ENCODE measurements around the gene ZNF606.

ZNF606 gene

GRCh38 chr19:58002384-58003173, at the start of gene ZNF606:
TSS of gene ZNF606 (minus strand) at chr19:58002820. CDS start at chr19:58001319, 1,501 bp downstream.
- peak; percentile 58 to 65 for DNase-seq (ENCODE audit: low read depth in 2 of 2)

DNA sequence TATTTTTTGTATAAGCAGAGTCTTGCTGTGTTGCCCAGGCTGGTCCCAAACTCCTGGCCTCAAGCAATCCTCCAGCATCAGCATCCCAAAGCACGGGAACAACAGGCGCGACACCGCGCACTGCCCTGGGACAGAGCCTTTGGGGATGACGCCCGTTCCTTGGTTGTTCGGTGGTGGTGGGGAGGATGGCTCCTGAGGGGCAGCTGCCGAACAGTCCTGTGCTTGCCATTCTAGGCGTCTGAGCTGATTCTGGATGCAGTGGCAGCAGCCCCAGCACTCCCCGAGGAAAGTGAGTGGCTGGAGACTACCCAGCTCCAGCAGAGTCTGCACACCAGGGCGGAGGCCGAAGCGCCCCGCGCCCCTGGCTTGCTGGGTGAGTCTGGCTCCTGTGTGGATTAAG, 49.6 kb upstream of the ZNF606 start:
- no peak for DNase-seq (ENCODE audit: low read depth in 2 of 2)

- DNase-seq (ENCODE audit: low read depth in 2 of 2) = no peak
These were observed 45.1 kb upstream of the ZNF606 start for GRCh38 chr19:58047672-58048071.

DNA sequence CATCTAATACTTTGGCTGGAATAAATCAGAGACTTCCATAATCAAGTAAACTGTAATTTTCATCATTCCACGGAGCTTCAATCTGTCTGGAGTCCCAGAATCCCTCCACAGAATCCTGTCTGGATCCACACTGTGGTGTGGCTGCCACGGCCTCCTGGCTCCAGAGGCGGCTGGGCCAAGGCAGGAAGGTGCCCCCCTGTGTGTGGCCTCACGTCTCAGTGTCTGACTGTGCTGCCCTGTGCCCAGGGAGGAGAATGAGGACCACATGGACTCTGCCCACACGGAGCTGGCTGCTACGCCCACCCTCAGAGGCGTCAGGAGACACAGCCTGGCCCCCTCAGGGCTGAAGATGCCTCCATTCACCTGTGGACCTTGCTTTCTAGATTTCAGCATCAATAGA, 44.2 kb upstream of the ZNF606 start:
- no peak for DNase-seq (ENCODE audit: low read depth in 2 of 2)

DNA sequence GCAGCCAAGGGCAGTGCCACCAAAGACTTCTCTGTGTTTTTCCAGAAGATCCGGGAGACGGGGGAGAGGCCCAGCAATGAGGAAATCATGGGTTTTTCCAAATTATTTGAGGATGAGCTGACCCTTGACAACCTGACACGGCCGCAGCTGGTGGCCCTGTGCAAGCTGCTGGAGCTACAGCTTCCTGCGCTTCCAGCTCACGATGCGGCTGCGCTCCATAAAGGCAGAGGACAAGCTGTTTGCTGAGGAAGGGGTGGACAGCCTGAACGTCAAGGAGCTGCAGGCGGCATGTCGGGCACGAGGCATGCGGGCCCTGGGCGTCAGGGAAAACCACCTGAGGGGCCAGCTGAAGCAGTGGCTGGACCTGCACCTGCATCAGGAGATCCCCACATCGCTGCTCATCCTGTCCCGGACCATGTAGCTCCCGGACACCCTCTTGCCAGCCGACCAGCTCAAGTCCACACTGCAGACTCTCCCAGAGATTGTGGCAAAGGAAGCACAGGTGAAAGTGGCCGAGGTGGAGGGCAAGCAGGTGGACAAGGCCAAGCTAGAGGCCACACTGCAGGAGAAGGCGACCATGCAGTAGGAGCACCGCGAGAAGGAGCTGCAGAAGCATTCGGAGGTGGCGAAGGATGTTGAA, 42.9 kb upstream of the ZNF606 start:
- DNase-seq (ENCODE audit: low read depth in 2 of 2) = no peak

- DNase-seq (ENCODE audit: low read depth in 2 of 2) = no peak
These were observed 42.3 kb upstream of the ZNF606 start for GRCh38 chr19:58044886-58045285.

DNA sequence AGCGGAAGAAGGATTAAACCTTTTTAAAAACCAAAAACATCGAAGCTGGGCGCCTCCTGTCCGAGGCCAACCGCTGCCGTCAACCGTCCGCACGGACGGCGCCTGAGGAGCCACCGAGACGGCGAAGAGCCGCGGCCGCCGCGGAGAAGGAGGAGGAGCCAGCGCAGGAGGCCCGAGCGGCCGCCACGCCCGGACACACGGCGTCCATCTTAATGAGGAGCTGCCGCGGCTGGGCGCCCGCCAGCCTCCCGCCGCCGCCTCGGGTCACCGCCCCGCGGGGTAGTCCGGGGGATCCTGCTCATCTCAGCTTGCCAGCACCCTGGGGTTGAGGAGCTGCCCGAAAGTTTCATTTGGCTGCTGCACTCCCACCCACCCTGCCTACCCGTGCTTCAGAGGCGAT, 41.8 kb upstream of the ZNF606 start:
- DNase-seq (ENCODE audit: low read depth in 2 of 2) = no peak

- no peak for DNase-seq (ENCODE audit: low read depth in 2 of 2)
These were observed 40.1 kb upstream of the ZNF606 start for GRCh38 chr19:58042495-58043340.

- no peak for DNase-seq (ENCODE audit: low read depth in 2 of 2)
These were observed 38.3 kb upstream of the ZNF606 start for GRCh38 chr19:58040751-58041525.

GRCh38 chr19:58038688-58039204, 36.1 kb upstream of the ZNF606 start:
- no peak for DNase-seq (ENCODE audit: low read depth in 2 of 2)

DNA sequence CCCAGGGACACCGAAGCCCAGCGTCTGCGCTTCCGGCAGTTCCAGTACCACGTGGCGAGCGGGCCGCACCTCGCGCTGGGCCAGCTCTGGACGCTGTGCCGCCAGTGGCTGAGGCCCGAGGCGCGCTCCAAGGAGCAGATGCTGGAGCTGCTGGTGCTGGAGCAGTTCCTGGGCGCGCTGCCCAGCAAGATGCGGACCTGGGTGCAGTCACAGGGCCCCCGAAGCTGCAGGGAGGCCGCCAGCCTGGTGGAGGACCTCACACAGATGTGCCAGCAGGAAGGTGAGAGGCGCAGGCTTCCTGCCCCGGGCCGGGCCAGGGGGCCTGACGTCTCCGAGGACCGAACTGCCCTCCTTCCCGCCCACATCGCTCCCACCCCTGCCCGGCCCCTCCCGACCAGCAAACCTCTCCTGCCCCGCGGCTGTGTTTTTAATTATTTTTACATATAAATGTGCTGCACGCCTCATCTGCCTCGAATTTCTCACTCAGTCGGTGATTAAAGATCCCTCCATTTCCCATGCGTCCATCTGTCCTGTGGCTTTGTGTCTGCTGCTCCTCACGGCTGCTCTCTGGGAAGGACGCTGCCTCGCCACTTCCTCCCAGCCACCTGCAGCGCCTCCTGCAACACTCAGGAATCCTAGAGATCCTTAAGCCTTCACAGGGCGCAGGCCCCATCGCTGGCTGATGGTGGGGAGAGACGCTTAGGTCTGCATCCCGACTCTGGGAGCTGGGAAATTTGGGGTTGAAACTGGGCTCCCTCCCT, 35.5 kb upstream of the ZNF606 start:
- DNase-seq (ENCODE audit: low read depth in 2 of 2) = no peak

GRCh38 chr19:58035863-58036262, 33.2 kb upstream of the ZNF606 start:
- no peak for DNase-seq (ENCODE audit: low read depth in 2 of 2)

DNA sequence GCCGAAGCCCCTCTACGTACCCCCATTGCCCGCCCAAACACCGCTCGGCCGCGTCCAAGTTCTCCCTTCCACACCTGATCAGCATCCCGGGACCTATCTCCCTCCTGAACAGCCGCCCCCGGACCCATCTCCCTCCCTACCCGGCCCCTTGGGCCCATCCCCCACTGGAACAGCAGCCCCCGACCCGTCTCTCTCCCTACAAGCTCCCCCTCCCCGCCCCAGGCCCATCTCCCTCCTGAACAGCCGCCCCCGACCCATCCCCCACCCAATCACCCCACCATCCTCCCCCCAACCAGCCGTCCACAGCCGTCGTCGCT, 31.8 kb upstream of the ZNF606 start:
- DNase-seq (ENCODE audit: low read depth in 2 of 2) = no peak

DNA sequence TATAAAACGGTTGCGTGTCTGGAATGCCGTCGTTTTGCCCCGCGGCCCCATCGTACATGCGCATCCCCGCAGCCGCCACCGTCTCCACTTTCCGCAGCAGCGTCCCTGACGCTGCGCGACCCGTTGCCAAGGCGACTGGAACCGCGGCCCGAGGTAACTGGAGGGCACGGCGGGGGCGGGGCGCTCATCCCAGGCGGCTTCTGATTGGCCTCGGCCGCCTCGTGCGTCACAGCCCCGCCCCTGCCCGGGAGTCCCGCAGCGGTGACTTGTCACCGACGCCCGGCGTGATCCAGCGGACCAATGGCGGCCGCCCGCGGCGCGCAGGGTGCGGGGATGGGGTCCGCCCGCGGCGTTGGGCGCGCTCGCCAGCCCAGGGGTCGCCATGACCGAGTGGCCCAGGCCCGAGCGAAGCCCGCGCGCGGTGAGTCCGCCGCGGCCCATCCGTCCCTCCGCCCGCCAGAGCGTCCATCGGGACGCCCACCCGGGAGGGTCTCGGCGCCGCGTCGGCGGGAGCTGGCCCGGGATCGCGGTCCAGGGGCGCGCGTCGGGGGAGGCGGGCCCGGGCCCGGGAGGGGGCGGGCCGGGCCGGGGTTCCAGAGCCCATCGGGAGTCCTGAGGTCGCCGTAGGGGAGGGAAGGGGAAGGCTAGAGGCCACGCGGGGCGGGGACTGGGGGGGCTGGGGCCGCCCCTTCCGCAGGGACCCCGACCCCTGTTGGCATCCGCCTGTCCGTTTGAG, 31.3 kb upstream of the ZNF606 start, which contains the start of gene ZSCAN1:
ZSCAN1 (plus strand) TSS at position 285 of the 736 bp plus-strand sequence. CDS start 3,812 bp downstream, outside the sequence.
- DNase-seq (ENCODE audit: low read depth in 2 of 2) = peak; percentile 59 to 62

DNA sequence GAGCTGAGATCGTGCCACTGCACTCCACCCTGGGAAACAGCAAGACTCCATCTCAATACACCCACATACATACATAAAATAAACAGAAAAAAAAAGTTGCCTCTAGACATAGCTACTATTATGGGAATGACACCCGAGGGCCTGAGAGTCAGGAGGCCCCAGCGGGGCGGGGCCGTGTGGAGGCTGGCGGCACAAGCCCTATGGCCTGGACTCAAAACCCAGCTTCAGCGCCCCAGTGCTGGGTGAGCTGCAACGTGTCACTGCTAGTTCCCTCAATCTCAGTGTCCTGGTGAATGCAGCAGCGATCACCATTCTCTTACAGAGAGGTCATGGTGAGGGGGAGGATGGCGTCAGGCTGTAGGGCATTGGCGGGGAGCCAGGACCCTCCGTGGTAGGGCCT, 22.0 kb upstream of the ZNF606 start:
- DNase-seq (ENCODE audit: low read depth in 2 of 2) = no peak

- no peak for DNase-seq (ENCODE audit: low read depth in 2 of 2)
These were observed 19.7 kb upstream of the ZNF606 start for GRCh38 chr19:58022283-58022660.

DNA sequence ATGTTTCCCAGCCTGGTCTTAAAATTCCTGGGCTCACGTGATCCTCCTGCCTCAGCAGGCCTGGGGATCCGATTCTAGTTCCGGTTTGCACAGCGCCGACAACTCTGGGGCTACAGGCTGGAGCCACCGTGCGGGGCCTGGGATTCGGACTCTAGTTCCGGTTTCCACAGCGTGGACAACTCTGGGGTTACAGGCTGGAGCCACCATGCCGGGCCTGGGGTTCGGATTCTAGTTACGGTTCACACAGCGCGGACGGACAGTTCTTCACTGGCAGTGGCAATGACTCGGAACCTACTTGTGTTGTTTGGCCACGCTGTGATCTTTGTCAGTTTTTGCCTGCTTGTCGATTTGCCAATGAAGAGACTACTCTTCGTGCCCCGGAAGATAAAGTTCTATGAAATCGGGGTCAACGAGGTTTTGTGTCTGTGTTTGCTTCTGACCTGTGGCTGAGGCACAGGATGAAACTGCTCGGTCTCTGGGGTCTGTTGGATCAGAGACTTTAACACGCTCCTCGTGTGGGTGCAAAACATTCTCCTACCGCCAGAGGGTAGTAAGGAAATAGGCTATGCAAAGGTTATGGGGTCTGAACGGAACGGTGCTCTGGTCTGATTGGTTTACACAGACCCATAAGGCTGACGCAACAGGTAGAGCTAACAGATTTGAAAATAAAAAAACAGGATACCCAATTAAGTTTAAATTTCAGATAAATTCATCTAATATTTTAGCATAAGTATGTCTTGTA, 19.1 kb upstream of the ZNF606 start:
- DNase-seq (ENCODE audit: low read depth in 2 of 2) = no peak

DNA sequence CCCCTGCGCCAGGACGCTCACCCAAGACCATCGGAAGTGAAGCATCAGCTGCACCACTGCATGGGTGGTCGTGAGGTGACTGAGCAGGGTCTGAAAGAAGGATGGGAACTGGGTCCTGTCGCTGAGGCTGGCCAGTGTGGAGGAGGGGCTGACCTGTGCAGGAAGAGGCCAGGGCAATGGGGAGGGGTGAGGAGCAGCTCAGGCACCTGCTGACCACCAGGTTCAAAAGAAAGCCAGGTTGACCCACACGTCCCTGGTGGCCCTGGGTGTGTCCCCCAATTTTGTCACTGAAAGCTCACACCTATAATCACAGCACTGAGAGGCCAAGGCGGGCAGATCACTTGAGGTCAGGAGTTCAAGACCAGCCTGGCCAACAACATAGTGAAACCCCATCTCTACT, 17.5 kb upstream of the ZNF606 start:
- no peak for DNase-seq (ENCODE audit: low read depth in 2 of 2)

GRCh38 chr19:58014141-58014540, 11.5 kb upstream of the ZNF606 start:
- DNase-seq (ENCODE audit: low read depth in 2 of 2) = no peak

Data from fibroblast of skin of left biceps (primary cell).